ENCODE results near the gene LRRFIP1.
A peak's percentile ranks its signal among the peaks of the same experiment; 100 is the strongest.

LRRFIP1 gene

GRCh38 chr2:237695201-237695780 is 67.9 kb downstream of the LRRFIP1 start:
- DNase-seq (ENCODE audit: low read depth), result peak; percentile 90
- TF ChIP-seq, protein P1, sequence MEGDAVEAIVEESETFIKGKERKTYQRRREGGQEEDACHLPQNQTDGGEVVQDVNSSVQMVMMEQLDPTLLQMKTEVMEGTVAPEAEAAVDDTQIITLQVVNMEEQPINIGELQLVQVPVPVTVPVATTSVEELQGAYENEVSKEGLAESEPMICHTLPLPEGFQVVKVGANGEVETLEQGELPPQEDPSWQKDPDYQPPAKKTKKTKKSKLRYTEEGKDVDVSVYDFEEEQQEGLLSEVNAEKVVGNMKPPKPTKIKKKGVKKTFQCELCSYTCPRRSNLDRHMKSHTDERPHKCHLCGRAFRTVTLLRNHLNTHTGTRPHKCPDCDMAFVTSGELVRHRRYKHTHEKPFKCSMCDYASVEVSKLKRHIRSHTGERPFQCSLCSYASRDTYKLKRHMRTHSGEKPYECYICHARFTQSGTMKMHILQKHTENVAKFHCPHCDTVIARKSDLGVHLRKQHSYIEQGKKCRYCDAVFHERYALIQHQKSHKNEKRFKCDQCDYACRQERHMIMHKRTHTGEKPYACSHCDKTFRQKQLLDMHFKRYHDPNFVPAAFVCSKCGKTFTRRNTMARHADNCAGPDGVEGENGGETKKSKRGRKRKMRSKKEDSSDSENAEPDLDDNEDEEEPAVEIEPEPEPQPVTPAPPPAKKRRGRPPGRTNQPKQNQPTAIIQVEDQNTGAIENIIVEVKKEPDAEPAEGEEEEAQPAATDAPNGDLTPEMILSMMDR (IDR thresholded peaks at IDR 0.05; ENCODE audit: insufficient read depth, low read depth, low read length, missing control alignments), result no peak
- no peak overlapping the region for H3K4me3 ChIP-seq (ENCODE audit: low read length)

DNA sequence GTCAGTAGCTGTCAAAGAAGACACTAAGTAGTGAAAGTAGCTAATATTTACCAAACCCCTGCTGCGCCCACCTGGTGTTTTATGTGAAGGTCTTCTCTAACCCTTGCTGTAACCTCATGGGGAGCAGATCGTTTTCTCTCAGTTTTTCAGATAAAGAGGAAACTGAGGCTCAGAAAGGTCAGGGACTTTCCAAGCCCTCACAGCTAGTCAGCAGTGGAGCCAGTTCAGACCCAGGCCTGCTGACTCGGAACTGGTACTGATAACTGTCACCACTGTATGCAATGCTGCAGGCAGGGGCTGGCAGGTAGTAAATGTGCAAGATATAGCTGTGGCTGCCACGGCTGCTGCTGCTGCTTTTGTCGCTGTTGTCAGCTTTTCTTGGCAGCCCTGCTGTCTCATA is 69.1 kb downstream of the LRRFIP1 start:
- TF ChIP-seq, protein P1 (IDR thresholded peaks at IDR 0.05; ENCODE audit: insufficient read depth, low read depth, low read length, missing control alignments), result no peak
- H3K4me3 ChIP-seq (ENCODE audit: low read length), result no peak overlapping the region
- DNase-seq (ENCODE audit: low read depth), result no peak

- H3K4me3 ChIP-seq (ENCODE audit: low read length), result no peak overlapping the region
- TF ChIP-seq, protein P1 (IDR thresholded peaks at IDR 0.05; ENCODE audit: insufficient read depth, low read depth, low read length, missing control alignments), result no peak
- no peak for DNase-seq (ENCODE audit: low read depth)
These were observed 70.4 kb downstream of the LRRFIP1 start for GRCh38 chr2:237697586-237698357.

DNA sequence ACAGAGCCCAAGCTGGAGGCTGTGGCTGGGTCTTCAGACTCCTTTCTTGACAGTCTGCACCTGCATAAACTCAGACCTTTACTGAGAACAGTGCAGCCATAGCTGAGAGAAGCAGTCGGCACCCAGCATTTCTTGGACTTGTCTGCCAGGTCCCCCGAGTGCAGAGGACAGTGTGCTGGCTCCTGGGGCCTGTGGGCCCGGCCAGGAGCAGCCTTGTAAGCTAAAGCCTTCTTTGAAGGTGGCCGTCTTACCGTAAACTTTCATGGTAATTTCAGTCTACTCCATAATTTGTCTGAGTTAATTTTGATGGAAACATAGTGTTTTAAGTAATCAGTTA is 70.9 kb downstream of the LRRFIP1 start:
- H3K4me3 ChIP-seq (ENCODE audit: low read length), result no peak overlapping the region
- no peak for DNase-seq (ENCODE audit: low read depth)

DNA sequence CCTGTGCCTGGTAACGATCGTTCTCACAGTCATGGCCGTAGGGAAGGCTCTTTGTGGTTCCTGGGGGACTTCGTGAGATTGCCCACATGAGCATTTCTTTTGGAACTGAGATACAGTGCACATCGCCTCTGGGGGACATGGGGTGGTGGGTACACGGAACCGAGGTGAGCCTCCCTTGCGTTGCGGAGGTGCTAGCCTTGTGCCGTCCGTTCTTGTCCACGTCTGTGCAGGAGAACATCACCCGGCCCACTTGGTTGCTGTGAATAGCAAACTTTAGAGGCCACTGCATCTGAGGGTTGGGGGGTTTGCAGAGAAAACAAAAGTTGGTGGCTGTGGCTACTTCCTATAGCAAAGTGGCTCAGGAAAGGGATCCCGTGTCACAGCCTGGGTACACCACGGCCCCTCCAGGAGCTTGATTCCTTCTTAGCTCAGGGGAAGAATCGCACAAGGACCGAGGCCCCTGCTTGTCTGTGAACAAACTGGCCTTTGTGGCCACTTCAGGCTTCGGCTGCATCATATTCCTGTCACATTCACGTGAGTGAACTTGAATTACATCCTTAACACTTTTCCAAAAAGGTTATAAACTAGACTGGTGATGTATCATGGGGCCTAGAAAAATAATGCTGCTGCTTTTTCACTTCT is 72.6 kb downstream of the LRRFIP1 start:
- DNase-seq (ENCODE audit: low read depth), result no peak
- no peak overlapping the region for H3K4me3 ChIP-seq (ENCODE audit: low read length)
- TF ChIP-seq, protein P1 (IDR thresholded peaks at IDR 0.05; ENCODE audit: insufficient read depth, low read depth, low read length, missing control alignments), result no peak

More for the DNA sequence above, 70.9 kb downstream of the LRRFIP1 start:
- TF ChIP-seq, protein P1 (IDR thresholded peaks at IDR 0.05; ENCODE audit: insufficient read depth, low read depth, low read length, missing control alignments), result no peak

DNA sequence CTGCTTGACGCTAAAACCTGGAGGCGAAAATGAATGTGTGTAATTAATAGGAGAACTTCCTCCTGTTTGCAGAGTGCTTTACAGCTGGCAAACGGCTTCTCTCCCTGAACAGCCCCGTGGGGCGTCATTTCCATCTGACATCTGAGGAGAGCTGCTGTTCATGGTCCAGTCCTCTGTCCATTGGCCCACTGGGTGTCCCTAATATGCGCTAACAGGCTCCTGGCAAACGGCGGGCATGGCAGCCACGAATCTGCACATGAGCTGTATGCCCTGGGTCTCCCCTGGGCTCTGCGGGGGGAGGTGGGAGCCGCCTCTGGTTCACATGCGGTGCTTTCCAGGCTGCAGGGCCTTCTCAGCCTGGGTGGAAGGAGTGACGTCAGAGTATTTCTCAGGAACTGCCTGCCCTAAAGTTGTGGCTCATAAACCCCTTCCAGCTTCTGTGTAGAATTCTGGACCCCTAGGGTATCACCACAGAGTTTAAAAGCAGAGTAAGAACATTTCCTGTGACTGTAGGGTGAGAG is 73.2 kb downstream of the LRRFIP1 start:
- no peak overlapping the region for H3K4me3 ChIP-seq (ENCODE audit: low read length)
- peak; percentile 49 for DNase-seq (ENCODE audit: low read depth)
- TF ChIP-seq, protein P1 (IDR thresholded peaks at IDR 0.05; ENCODE audit: insufficient read depth, low read depth, low read length, missing control alignments), result no peak

Measured in epithelial cell of esophagus (primary cell).